HCEC 1CT (cell line): ENCODE data around the gene BIN2.
"Not testable (repeated sequence)": the region's sequence is repeated elsewhere in the genome, so short reads cannot be mapped to it uniquely, and the experiment has no call there.

Source experiments
- DNase-seq: peaks from one replicate; pipeline ENCODE4 v3.0.0-alpha.2; 2017

The BIN2 gene

DNA sequence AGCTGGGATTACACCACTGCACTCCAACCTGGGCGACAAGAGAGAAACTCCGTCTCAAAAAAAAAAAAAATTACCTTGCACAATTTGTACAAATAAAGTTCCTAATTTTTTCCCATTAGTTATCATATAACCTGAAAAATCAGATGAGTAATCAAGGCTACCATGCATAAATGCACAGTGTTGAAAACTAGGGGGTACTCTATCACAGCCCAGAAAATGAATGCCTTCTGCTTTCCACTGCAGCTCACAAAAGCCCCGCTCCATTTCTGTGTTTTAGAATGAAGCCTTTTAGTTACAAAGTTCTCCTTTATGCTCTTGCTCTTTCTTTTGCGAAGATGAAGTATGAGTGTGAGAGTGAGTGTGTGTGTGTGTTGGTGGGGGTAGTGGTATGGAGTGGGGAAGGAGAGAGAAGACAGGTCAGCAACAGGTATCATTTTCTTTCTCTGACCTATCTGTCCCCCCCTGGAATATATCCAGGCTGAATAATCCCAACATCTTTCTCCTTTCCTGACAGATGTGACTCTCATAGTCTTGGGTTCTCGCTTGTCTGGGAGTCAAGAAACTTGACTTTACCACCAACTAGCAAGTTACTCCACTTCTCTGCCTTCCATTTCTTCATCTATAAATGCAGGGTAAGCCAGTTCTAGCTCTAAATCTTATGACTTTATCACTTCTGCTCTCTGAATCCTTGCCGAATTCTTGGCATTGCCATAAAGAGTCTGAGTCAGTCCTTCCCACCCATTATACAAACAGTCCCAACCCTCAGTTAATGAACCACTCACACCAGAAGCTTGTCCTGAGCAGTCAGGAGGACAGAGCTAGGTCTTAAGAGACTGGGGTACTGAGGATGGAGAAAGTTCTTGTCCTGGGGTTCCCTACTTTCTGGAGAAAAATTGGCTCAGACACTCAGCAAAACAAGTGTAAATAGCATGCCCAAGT is 16.1 kb downstream of the BIN2 start:
- DNase-seq = peak; percentile 69

DNA sequence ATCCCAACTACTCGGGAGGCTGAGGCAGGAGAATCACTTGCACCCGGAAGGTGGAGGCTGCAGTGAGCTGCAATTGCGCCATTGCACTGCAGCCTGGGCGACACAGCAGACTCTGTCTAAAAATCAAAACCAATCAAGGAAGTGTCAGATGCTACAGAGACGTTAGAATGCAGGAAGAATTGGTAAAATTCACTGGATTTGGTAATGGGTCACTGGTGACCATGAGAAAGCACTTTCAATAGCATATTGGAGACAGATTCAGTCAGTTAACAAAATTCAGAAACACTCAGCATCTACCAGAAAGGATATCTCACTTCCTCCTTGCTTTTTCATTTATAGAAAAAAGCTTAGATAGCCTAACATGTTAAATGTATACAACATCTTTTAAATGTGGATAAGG is 17.5 kb downstream of the BIN2 start:
- no peak for DNase-seq

DNA sequence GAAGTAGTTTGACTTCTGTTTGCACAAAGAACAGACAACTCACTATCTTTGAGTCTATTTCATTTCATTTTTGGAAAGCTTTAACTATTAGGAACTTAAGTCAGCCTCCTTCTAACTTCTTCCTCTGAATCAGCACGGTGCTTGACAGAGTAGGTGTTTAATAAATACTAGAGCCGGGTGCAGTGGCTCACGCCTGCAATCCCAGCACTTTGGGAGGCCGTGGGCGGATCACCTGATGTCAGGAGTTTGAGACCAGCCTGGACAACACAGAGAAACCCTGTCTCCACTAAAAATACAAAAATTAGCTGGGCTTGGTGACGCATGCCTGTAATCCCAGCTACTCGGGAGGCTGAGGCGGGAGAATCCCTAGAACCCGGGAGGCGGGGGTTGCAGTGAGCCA is 23.2 kb downstream of the BIN2 start:
- DNase-seq = not testable (repeated sequence)

DNA sequence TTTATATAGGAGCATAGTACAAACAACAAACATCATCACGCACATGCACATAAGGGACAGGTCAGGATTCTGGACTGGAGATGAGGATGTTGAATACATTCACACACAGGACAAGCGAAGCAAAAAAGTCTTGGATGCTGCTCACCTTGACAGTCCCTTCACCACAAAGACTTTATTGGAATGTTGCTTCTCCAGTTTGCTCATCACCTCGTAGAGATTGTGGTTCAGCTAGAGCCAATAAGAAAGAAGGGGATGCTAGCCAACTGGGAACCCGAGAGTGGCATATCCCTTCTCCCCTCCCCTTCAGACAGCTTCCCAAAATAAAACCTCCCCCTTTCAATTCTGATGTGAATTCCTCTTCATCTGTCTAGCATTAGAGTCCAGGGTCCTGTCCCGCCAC is 28.3 kb downstream of the BIN2 start:
- no peak for DNase-seq

DNA sequence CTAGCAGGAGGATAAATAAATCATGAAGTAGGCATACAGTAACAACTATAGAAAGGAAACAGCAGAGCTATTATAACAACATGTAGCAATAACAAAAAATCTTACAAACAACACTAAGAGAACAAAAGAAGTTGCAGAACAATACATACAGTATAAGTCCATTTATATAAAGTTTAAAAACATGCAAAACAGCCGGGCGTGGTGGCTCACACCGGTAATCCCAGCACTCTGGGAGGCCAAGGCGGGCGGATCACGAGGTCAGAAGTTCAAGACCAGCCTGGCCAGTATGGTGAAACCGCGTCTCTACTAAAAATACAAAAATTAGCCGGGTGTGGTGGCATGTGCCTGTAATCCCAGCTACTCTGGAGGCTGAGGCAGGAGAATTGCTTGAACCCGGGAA is 29.9 kb downstream of the BIN2 start:
- DNase-seq = not testable (repeated sequence)

DNA sequence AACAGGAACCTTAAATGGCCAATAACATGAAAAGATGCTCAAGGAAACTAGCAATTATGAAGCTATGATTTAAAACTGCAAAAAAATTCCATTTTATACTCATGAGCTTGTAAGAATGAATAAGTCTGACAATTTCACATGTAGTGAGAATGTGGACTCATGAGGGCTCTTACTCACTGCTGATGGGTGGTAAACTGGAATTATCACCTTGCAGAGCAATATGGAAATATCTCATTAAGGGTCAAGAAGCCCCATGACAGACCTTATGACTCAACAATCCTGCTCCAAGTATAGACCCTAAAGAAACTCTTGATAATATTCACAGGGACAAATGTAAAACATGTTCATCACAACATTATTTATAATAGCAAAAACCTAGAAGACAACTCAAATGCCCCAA is 30.3 kb downstream of the BIN2 start:
- DNase-seq = no peak

DNA sequence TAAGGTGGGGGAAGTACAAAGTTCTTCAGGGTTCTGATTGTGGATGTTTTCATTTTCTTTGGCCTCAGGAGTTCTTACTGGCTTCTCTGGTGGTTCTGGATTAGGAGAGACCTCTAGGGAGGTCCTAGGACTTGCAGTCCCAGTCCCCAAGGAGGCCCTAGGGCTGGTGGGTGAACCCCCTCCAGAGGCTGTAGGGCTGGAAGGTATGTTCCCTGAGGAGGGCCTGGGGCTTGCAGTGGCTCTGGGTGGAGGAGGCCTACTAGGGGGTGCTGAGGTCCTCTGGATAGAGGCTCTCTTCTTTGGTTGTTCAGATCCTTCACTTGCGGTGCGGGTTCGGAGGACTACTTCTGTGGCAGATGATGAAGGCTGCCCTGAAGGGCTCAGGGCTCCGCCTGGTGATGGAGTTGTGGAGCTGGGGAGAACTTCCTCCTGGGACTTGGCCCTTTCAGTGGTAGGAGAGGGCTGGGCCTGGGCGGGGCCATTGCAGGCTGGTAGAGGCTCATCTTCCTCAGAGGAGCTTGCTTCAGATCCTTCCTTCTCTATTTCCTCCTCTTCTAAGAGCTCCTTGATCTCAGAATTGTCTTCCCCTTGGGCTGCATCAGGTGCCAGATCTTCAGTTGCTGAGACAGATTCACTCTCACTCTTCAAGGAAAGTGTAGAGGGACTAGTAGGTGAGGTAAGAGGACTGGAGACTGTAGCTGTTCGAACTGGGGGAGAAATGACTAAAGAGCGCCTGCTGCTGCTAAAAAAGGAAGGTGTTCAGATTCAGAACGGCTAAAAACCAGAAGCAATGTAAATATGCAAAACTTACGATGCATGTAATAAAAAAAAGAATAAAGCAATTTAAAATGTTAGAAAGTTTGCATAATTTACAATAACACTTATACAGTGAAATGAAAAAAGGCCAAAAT is 32.1 kb downstream of the BIN2 start:
- DNase-seq = not testable (repeated sequence)

DNA sequence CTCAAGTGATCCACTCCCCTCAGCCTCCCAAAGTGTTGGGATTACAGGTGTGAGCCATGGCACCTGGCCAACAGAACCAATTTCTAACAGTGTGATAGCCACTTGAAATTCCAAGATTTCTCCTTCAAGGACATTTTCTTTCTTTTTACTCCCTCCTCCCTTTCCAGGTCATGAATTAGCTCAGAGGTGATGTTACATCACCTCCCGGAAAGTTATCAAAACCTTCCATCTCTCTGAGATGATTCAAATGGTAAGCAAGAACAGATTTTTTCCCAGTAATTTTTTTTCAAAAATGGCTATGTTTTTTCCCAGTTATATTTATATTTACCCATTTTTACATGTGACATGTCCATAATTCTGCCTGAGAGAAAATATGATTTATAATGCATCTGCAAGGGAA is 38.1 kb downstream of the BIN2 start:
- no peak for DNase-seq

DNA sequence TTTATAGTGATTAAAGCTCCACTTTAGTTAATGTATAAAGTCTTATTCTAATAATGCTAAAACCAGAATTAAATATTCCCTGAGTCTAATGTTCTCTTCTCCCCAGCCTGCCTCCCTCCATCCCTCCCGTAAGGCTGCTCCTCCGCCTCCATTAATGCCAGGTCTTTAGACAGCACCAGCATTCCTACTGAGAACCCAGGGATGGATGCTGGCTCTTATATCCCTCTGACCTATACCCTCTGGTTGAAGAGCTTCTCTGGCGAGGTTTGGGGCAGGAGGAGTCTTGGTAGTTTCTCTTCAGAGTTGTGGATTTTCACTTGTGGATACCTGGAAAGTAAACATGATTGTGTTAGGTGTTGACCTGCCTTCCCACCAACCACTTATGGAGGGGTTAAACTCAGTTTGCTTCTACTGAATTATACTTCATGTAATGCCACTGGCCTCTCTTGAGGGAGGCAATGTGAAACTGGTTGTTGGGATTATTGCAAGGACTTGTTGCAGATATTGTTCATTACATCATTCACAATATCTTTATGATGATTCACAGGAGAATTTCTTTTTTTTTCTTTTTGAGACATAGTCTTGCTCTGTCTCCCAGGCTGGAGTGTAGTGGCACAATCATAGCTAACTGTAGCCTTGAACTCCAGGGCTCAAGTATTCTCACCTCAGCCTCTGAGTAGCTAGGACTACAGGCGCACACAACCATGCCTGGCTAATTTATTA is 42.6 kb downstream of the BIN2 start:
- DNase-seq = peak; percentile 70

DNA sequence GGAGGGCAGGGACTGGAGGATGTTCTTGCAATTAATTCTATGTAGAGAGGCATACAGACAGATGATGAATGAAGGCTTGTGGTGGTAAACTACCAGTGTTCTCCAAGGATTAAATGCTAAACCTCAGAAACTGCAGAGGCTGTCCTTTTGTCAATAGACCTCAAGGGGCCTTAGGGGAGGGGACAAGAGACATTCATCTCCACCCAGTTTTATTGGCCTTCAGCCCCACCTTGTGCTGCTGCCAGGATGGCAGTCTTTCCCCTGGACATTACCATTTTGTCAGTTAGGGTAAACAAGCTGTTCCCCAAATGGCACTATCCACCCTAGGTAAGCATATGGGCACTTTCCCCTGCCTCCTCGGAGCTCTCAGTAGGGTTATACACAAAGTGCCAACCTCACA is 48.9 kb downstream of the BIN2 start:
- no peak for DNase-seq

DNA sequence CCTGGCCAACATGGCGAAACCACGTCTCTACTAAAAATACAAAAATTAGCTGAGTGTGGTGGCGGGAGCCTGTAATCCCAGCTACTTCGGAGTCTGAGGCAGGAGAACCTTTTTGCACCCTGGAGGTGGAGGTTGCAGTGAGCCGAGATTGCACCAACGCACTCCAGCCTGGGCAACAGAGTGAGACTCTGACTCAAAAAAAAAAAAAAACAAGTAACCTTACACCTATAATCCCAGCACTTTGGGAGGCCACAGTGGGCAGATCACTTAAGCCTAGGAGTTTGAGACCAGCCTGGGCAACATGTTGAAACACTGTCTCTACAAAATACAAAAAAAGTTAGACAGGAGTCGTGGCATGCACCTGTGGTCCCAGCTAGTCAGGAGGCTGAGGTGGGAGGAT is 51.2 kb downstream of the BIN2 start:
- DNase-seq = not testable (repeated sequence)

DNA sequence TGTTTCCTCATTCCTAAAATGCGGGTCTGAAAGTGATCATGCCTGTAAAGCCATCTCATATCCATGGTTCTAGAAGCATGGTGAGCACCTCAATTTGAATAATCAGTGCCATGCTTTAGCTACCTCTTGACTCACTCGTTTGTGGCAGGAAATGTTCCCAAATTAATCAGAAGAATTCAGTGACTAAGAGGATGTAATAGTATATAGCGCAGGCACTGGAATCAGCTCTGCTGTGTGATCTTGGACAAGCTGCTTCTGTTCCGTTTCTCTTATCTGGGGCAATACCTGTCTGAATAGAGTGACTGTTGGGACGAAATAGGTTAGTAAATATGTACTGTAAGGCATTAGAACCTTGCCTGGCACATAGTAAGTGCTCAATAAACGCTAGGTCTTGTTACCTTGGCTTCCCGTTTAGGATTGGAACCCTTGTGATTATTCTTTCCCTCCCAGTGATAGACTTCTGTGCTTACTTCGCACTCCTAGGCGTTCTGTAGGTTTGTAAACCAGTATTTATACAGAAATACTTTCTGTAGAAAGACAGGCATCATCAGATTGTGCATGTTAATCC is 52.9 kb downstream of the BIN2 start:
- peak; percentile 88 for DNase-seq

DNA sequence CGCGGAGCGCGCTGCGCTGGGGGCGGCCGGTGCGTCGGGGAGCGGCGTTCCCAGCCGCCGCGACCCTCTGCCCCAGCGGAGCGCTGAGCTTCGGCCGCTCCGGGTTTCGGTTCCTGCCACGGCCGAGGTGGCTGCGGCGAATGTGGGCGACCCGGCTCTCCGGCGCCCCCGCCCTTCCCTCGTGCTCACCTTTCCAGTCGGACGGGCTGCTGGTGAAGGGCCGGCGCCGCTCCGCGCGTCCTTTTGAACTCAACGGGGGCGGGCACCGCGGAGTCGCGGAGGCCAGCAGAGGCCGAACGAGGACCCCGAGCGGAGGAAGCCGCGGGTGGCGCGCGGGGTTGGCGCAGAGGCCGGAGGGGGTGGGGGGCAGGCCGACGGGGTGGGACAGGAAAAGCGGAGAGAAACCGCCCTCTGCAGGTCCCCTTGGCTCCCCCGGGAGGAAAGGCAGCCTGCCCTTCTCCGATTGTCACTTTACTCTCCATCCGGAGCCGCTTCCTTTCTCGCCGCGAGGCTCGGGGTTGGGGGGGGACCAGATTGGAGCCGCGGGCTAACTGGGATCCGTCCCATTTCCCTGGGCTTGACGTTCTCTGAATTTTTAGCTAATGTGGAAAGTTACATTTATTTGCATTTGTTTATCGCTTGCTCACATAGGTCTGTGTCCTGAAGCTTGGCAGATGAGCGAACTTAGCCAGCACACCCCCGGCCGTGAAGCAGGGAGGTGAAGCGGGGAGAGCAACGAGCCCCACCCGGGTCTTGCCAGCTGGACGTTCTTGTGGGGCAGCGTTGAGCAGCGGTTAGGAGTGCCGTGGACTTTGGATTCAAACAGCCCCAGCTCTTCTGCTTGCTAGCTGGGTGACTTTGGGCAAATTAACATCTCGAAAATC is 53.7 kb downstream of the BIN2 start, which contains the start of gene SMAGP:
TSS of gene SMAGP (minus strand) at position 349 of the 884 bp plus-strand sequence. CDS start 1,137 bp downstream, outside the sequence.
- DNase-seq = peak; percentile 30

DNA sequence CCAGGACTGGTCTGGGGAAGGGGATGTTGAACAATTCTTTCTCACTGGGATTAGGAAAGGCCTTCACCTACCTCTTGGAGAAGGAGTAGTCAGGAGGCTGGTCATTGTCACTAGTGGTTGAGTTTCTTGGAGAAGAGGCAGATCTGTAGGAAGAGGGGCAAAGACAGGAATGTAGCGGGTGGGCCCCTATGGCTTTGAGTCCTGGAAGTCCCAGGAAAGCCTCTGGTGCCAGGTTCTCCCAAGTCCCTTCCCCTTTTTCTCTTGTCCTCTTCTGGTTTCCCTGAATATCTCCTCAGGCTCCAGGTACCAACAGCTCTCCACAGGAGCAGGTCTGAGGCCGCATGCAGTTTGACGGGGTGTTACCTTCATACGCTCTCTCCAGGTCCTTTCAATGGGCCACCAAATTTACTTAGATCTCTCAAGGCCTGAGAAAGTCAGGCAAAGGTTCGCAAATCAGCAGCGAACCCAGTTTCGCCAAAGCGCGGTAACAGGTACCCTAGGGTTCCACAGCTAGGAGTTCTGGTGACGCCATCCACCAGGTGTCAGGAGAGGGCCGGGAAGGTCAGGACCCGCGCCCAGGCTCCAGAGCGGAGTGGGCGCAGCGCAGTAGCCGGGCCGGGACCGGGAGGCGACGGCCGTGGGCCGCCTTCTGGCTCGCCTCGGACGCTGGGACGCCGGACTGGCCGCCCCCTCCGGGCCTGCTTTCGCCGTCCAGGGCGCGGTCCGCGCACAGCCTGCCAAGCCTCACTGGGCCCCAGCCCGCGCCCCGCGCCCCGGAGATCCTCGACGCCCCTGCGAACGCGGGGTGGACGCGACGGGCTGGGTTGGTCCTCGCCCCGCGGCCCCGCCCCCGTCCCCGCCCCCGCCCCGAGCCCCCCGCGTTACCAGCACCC is 54.6 kb downstream of the BIN2 start:
- no peak for DNase-seq

DNA sequence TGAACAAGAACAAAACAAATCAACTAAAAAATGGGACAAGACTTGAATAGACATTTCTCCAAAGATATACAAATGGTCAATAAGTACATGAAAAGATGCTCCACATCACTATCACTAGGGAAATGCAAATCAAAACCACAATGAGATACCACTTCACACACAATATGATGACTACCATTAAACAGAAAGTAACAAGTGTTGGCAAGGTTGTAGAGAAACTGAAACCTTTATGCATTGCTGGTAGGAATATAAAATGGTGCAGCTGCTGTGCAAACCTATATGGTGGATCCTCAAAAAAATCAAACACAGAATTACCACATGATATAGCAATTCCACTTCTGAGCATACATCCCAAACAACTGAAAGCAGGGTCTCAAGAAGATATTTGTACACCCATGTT is 59.0 kb downstream of the BIN2 start:
- no peak for DNase-seq

DNA sequence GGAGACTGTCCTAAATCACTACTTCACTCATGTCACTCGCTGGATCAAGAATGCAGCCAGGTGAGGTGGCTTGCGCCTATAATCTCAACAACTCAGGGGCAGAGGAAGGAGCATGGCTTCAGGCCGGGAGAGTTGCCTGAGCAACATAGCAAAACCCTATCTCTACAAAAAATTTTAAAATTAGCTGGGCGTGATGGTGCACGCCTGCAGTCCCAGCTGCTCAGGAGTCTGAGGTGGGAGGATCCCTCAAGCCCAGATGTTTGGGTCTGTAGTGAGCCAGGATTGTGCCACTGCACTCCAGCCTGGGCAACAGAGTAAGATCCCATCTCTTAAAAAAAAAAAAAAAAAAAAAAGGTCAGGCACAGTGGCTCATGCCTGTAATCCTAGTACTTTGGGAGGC is 59.7 kb downstream of the BIN2 start:
- no peak for DNase-seq

DNA sequence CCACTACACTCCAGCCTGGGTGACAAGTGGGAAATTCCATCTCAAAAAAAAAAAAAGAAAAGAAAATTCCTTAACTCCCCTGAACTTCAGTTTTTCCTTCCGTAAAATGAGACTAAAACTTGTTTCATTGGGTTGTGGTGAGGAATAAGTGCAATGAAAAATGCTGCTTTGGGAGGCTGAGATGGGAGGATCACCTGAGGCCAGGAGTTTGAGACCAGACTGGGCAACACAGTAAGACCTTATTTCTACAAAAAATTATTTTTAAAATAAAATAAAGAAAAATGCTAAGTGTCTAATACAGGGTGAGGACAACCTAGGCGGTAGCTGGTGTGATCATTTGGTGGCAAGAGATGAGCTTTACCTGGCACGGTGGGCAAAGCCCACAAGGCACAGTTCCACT is 60.6 kb downstream of the BIN2 start:
- DNase-seq = no peak

DNA sequence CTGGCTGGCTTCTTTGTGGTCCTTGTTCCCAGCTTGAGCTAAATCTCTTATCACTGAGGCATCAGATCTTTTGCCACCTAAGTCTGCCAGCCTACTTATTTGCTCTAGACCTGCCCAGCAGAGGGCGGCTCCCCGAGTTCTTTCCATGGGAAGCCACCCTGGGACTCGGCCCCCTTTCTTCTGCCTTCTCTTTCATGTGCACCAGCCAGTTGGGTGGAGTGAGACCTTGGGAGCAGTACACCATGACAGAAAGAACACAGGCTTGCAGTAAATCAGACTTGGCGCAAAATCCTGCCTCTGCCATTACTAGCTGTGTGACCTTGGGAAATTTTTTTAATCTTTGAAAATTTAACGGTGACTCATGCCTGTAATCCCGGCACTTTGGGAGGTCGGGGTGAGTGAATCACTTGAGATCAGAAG is 61.2 kb downstream of the BIN2 start:
- DNase-seq = peak; percentile 62

DNA sequence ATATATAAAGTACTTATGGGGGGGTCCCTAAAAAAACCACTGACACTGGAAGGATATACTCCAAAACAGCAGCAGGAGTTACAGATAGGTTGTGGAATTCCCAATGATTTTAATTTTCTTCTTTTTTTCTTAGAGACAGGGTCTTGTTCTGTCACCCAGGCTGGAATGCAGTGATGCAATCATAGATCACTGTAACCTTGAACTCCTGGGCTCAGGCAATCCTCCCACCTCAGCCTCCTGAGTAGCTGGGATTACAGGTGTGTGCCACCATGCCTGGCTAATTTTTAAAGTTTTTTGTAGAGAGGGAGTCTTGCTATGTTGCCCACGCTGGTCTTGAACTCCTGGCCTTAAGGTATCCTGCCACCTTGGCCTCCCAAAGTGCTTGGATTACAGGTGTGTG is 64.4 kb downstream of the BIN2 start:
- DNase-seq = not testable (repeated sequence)

DNA sequence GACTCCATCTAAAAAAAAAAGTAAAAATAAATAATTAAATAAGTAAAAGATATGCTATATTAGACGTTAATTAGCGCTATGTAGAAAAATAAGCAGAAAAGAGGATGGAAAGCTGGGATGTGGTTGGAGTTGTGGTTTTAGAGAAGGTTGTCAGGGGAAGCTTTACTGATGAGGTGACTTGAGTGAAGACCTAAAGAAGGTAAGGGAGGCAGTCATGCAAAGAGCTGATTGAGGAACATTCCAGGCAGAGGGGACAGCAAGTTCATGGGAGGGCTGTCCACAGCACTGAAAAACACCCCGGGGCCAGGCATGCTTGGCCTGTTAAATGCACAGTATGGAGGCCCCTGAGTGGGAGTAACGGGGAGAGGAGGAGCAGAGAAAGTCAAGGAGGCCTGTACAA is 69.4 kb downstream of the BIN2 start:
- no peak for DNase-seq
